ENCODE results near the gene PPP6R3.
"Not testable (repeated sequence)": the region's sequence is repeated elsewhere in the genome, so short reads cannot be mapped to it uniquely, and the experiment has no call there.

PPP6R3 gene

GRCh38 chr11:68617925-68618809 is 157.6 kb downstream of the PPP6R3 start:
- no peak for DNase-seq

GRCh38 chr11:68621826-68622225 is 161.3 kb downstream of the PPP6R3 start:
- DNase-seq, result no peak

GRCh38 chr11:68623706-68624105 is 163.2 kb downstream of the PPP6R3 start:
- DNase-seq, result not testable (repeated sequence)

- not testable (repeated sequence) for DNase-seq
Observed at GRCh38 chr11:68625069-68625468, 164.5 kb downstream of the PPP6R3 start.

GRCh38 chr11:68626236-68626635 is 165.7 kb downstream of the PPP6R3 start:
- DNase-seq, result not testable (repeated sequence)

- not testable (repeated sequence) for DNase-seq
Observed at GRCh38 chr11:68628837-68629236, 168.3 kb downstream of the PPP6R3 start.

- not testable (repeated sequence) for DNase-seq
Observed at GRCh38 chr11:68632375-68632774, 171.8 kb downstream of the PPP6R3 start.

- DNase-seq, result peak; percentile 21
Observed at GRCh38 chr11:68632802-68633201, 172.2 kb downstream of the PPP6R3 start.

GRCh38 chr11:68634606-68635005 is 174.1 kb downstream of the PPP6R3 start:
- DNase-seq, result not testable (repeated sequence)

- not testable (repeated sequence) for DNase-seq
Observed at GRCh38 chr11:68635172-68635571, 174.6 kb downstream of the PPP6R3 start.

GRCh38 chr11:68635883-68636282 is 175.3 kb downstream of the PPP6R3 start:
- not testable (repeated sequence) for DNase-seq

- not testable (repeated sequence) for DNase-seq
Observed at GRCh38 chr11:68639322-68639721, 178.8 kb downstream of the PPP6R3 start.

- no peak for DNase-seq
Observed at GRCh38 chr11:68641880-68642279, 181.3 kb downstream of the PPP6R3 start.

- no peak for DNase-seq
Observed at GRCh38 chr11:68643585-68643984, 183.0 kb downstream of the PPP6R3 start.

GRCh38 chr11:68646832-68647231 is 186.3 kb downstream of the PPP6R3 start:
- no peak for DNase-seq

GRCh38 chr11:68649851-68650555 is 189.5 kb downstream of the PPP6R3 start:
- DNase-seq, result no peak

- DNase-seq, result no peak
Observed at GRCh38 chr11:68650801-68651200, 190.2 kb downstream of the PPP6R3 start.

- no peak for DNase-seq
Observed at GRCh38 chr11:68651208-68651984, 190.8 kb downstream of the PPP6R3 start.

GRCh38 chr11:68651985-68652682 is 191.6 kb downstream of the PPP6R3 start:
- no peak for DNase-seq

GRCh38 chr11:68652683-68653156 is 192.2 kb downstream of the PPP6R3 start:
- no peak for DNase-seq

GRCh38 chr11:68653486-68654430 is 193.2 kb downstream of the PPP6R3 start:
- DNase-seq, result no peak

All from T-helper 9 cell (primary cell).